ENCODE measurements around the gene SCRN1.

DNA sequence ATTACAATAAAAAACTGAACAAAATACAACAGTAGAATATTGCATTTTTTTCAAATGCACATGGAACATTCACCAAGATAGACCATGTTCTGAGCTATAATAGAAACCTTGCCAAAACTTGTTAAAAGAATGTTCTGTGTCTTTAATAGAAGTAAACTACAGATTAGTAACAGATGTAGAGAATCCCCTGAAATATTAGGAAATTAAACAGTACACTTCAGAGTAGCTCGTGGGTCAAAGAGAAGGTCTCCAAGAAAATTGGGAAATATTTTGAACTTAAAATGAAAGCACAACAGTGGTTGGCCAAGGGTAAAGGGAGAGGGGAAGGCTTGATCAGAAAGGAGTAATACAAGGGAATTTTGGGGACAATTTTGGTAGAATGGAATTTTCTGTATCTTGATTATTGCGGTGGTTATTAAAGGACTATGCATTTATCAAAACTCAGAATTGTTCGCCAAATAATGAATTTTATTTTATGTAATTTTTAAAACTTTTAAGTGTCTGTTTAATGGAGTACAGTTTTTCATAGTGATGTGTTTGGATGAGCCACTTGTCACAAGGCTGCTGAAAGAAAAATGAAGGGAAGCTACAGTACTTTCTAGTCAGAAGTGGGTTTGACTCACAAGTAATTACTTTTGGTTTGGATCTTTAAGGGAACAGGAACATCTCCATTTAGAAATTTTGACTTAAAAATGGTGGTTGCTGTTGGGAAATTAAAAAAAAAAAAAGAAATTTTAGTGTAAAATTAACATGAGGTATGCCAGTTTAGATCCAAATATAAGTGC, 48.8 kb upstream of the SCRN1 start:
- TF ChIP-seq EZH2 (IDR thresholded peaks at IDR 0.05; ENCODE audit: low read depth, unreplicated experiment), result no peak
- no peak for TF ChIP-seq EZH2phosphoT487 (IDR thresholded peaks at IDR 0.05; ENCODE audit: unreplicated experiment)
- TF ChIP-seq CTCF (conservative IDR thresholded peaks at IDR 0.05; ENCODE audit: low read depth in 2 of 2), result no peak
- TF ChIP-seq ZNF114 (CRISPR knock-in tag; IDR thresholded peaks at IDR 0.05), result no peak
- TF ChIP-seq, protein P1, sequence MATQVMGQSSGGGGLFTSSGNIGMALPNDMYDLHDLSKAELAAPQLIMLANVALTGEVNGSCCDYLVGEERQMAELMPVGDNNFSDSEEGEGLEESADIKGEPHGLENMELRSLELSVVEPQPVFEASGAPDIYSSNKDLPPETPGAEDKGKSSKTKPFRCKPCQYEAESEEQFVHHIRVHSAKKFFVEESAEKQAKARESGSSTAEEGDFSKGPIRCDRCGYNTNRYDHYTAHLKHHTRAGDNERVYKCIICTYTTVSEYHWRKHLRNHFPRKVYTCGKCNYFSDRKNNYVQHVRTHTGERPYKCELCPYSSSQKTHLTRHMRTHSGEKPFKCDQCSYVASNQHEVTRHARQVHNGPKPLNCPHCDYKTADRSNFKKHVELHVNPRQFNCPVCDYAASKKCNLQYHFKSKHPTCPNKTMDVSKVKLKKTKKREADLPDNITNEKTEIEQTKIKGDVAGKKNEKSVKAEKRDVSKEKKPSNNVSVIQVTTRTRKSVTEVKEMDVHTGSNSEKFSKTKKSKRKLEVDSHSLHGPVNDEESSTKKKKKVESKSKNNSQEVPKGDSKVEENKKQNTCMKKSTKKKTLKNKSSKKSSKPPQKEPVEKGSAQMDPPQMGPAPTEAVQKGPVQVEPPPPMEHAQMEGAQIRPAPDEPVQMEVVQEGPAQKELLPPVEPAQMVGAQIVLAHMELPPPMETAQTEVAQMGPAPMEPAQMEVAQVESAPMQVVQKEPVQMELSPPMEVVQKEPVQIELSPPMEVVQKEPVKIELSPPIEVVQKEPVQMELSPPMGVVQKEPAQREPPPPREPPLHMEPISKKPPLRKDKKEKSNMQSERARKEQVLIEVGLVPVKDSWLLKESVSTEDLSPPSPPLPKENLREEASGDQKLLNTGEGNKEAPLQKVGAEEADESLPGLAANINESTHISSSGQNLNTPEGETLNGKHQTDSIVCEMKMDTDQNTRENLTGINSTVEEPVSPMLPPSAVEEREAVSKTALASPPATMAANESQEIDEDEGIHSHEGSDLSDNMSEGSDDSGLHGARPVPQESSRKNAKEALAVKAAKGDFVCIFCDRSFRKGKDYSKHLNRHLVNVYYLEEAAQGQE (IDR thresholded peaks at IDR 0.05; ENCODE audit: unreplicated experiment), result no peak
- no peak for TF ChIP-seq POLR2AphosphoS5 (IDR thresholded peaks at IDR 0.05; ENCODE audit: low read depth)
- no peak for TF ChIP-seq JUNB (IDR thresholded peaks at IDR 0.05; ENCODE audit: unreplicated experiment)
- TF ChIP-seq ZNF331 (CRISPR knock-in tag; IDR thresholded peaks at IDR 0.05; ENCODE audit: low read depth), result no peak

All from GM23338 (cell line).